Measurements from ENCODE around the gene EPS8L1.

The EPS8L1 gene

DNA sequence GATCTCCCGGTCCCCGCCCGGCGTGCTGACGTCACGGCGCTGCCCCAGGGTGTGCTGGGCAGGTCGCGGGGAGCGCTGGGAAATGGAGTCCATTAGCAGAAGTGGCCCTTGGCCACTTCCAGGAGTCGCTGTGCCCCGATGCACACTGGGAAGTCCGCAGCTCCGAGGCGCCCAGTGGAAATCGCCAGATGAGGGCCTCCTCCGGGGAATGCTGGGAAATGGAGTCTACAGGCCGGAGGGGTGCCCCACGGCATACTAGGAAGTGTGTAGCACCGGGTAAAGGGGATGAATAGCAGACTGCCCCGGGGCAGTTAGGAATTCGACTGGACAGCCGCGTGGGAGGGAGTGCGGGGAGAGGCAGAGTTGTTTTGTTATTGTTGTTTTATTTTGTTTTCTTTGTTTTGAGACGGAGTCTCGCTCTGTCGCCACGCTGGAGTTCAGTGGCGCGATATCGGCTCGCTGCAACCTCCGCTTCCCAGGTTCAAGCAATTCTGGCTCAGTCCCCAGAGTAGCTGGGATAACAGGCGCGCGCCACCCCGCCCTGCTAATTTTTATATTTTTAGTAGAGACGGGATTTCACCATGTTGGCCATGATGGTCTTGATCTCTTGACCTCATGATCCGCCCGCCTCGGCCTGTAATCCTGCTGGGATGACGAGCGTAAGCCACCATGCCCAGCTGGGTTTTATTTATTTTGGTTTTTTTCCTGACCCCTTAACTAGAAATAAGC, 42.2 kb downstream of the EPS8L1 start:
- peak; percentile 99 for DNase-seq

DNA sequence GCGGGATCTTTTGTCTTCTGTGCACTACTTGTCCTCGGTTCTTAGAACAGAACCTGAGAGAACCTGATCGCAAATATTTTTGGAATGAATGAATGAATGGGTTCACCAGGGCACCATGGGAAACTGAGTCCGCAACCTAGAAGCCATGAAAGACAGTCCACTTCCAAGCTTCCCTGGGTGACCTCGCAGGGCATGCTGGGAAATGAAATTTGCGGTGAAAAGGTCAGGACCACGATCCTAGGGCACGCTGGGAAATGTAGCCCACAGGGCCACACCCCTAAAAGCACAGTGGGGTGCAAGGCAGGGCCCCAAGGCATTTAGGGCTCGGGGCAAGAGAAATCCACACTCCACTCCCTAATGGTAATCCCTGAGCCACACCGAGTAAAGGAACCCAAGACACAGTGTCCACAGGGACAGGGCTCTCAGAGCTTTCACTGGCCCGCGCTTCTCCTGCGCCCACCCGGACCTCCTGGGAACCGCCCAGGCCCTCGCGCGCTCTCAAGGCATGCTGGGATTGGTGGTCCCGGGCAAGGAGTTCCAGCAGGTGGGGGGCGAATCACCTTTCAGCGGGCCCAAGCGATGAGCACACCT, 42.8 kb downstream of the EPS8L1 start:
- peak; percentile 45 for DNase-seq

DNA sequence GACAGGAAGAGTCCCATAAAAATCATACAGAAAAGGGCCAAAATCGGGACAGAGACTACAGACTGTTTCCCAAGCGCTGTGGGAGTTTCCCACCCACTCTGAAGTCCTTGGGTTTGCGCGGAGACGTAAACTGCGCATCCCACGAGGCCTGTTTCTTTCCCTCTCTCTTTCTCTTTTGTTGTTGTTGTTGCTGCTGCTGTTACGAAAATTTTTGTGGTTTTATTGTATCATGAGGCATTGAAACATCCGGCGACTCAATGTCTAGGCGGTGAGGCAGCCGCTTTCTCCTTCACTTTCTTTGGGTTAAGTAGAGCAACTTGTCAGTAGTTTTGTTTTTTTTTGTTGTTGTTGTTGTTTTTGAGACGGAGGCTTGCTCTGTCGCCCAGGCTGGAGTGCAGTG, 43.4 kb downstream of the EPS8L1 start:
- no peak for DNase-seq

DNA sequence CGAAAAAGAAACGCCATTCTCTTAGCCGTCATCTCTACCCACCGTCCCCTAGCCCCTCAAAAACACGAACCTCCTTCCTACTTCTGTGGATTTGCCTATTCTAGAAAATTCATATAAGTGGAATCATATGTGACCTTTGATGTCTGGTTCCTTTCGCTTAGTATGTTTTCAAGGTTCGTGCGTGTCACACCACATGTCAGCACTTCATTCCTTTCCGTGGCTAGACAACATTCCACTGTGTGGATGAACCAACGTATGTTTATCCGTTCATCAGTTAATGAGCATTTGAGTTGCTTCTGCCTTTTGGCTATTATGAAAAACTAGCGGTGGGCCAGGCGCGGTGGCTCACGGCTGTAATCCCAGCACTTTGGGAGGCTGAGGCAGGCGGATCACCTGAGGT, 55.8 kb downstream of the EPS8L1 start:
- no peak for DNase-seq

DNA sequence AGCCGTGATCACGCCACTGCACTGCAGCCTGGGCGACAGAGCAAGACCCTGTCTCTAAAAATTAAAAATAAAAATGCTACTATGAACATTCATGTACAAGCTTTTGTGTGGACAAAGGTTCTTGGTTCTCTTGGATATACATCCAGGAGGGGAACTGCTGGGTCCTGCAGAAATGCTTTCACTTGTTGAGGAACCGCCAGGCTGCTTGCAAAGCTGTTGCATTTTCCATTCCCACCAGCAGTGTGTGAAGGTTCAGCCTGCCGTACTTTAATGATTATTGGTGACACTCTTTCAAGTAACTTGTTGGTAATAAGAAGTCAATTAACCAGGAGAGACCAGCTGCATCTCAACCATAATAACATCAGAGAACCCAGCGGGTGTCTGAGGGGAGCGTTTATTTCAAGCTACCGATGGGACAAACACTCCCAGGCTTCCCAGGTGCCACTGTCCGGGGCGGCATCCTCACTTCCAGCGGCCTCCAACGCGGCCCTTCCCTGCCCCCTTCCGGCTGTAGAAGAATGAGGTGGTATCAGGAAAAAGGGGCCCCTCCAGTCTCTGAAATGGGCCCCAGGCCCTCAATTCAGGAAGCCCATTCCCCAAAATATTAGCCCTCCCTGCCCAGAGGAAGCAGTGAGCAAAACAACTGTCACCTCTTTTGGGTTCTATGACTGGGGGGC, 56.9 kb downstream of the EPS8L1 start:
- peak; percentile 60 for DNase-seq

DNA sequence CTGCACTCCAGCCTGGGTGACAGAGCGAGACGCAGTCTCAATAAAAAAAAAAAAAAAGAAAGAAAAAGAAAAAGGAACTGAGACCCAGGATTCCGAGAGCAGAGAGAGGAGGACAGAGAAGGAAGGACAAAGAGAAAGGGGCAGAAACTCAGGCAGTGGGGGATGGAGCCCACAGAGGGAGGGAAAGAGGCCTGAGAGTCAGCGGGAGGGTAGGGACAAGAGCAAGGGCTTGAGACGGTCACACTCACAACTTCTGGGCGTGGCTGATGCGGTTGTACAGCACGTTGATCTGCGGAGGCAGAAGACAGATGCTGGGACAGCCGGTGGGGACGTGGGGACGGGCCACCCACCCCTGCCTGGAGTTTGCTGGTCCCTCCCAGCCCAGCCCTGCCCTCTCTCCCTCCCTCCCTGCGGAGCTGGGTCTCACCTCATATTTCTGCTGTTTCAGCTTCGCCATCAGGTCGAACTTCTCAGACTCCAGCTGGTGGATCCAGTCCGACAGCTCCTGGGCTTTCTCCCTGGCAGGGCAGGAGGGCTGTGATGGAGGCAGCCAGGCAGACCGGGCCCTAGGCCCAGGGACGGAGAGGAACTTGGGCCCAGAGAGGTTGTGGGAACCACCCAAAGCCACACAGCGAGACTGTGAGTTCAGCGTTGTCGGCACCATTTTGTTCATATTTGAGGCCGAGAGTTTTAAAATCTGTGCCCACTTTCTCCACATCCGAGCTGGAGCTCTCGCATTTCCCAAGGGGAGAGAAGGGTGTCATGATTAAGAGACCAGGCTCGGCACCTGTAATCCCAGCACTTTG, 58.2 kb downstream of the EPS8L1 start:
- peak; percentile 56 for DNase-seq

DNA sequence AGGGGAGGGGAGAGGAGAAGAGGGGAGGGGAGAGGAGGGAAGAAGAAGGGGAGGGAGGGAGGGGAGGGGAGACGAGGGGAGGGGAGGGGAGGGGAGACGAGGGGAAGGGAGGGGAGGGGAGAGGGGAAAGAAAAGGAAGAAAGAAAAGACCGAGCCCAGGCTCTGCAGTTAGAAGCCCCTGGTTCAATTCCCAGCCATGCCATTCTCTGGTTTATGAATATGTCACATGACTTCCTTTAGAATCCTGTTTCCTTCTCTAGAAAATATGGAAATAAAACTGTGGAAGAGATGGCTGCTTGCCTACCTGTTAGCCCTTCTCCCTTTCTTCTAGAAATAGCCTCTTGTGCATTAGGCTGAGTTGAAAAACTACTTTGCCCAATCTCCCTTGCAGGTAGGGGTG, 59.1 kb downstream of the EPS8L1 start:
- DNase-seq: no peak

DNA sequence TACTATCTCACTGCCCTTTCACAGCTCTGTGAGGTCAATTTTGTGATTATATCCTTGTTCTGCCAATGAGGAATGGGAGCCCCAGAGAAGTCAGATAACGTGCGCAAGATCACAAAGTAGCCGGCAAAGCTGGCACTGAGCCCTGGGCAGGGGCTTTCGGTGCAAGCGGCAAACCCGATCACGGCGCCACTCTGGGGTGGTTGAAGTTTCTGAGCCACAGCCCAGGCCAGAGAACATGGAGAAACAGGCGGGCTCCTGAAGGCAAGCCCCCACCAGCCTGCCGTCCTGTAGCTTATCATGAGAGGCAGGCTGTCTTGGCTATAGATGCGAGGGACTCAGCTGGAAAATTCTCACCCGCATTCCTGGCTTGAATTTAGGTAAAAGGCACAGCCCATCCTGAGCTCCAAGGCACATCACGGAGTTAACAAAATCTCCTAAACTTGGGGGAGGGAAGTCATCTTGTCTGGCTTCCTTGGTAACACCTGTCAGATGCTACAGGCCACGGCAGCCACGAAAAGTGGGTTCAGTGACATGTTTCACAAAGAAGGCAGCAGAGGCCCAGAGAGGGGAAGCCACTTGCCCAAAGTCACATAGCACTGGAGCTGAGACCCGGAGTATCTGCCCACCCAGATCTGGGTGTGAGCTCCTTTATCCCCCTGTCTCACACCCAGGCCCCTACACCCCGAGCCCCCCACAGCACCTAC, 60.9 kb downstream of the EPS8L1 start:
- DNase-seq: no peak
